Measurements from ENCODE around the gene COL1A1.

DNA sequence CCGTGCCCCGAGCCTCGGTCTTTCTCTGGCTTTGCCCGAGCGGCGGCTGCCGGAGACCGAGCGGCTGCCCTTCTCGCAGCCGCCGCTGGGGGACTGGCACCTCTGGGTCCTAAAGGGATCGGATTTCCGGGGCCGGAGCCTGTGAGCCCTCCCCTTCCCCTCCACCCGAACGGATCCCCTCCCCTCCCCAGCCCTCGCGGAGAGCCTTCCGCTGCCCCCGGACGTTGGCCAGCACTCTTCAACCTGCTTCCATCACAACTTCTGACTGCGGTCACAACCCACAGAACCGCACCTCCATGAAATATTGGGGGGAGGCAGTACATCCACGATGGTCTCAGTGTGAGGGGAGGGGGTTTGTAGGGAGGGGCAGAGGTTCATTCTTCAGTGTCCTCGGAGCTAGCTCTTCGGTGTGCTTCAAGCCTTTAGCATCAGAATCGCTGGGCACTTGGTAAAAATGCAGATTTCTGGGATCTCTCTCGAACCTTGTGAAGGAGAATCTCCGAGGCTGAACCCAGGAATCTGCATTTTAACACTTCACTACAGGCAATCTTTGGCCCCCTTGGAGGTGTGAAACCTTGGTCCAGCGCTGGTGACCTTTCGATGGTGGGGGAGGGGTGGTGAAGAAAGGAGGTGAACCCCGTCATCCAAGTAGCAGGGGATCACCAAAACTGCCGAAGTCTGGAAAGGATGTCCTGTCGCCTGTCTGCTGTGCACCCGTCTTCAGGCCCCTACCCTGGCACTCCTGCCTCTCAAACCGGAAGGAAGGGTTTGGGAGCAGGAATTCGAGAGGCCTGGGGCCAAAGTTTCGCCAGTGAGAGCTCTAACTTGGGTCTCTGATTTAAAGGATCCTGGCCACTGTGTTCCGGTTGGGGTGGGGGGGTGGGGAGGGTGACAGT is 50.1 kb downstream of the COL1A1 start:
- TF ChIP-seq, protein P1, sequence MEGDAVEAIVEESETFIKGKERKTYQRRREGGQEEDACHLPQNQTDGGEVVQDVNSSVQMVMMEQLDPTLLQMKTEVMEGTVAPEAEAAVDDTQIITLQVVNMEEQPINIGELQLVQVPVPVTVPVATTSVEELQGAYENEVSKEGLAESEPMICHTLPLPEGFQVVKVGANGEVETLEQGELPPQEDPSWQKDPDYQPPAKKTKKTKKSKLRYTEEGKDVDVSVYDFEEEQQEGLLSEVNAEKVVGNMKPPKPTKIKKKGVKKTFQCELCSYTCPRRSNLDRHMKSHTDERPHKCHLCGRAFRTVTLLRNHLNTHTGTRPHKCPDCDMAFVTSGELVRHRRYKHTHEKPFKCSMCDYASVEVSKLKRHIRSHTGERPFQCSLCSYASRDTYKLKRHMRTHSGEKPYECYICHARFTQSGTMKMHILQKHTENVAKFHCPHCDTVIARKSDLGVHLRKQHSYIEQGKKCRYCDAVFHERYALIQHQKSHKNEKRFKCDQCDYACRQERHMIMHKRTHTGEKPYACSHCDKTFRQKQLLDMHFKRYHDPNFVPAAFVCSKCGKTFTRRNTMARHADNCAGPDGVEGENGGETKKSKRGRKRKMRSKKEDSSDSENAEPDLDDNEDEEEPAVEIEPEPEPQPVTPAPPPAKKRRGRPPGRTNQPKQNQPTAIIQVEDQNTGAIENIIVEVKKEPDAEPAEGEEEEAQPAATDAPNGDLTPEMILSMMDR (optimal IDR thresholded peaks at IDR 0.05 in 1 of 3, IDR thresholded peaks at IDR 0.05 in 1 of 3, conservative IDR thresholded peaks at IDR 0.05 in 1 of 3; ENCODE audit: extremely low read depth in 1 of 3, insufficient read depth in 2 of 3, low read length in 3 of 3) = peak; percentile 14 to 85 (median 45)
- no peak for TF ChIP-seq EZH2 (IDR thresholded peaks at IDR 0.05; ENCODE audit: low read length)

Data from keratinocyte (primary cell).